Fibroblast of mammary gland (primary cell): ENCODE results near the gene ARHGAP18.
A peak's percentile ranks its signal among the peaks of the same experiment; 100 is the strongest.
"Not testable (repeated sequence)": the region's sequence is repeated elsewhere in the genome, so short reads cannot be mapped to it uniquely, and the experiment has no call there.

Source experiments
- DNase-seq: peaks from one replicate; pipeline ENCODE4 v3.0.0-alpha.2; 2010; ENCODE audit warnings: low read depth
- H3K4me3 ChIP-seq: 2 replicates; pipeline ENCODE4 v1.5.1; 2011; ENCODE audit warnings: low read depth, mild to moderate bottlenecking, low read length, moderate library complexity; ENCODE audit not compliant: control insufficient read depth
- TF ChIP-seq, protein P1 (sequence below): conservative IDR thresholded peaks from 2 replicates; pipeline ENCODE4 v1.5.1; 2011; ENCODE audit warnings: low read depth, low read length, inconsistent platforms; ENCODE audit not compliant: control insufficient read depth, insufficient read depth

Gene ARHGAP18

DNA sequence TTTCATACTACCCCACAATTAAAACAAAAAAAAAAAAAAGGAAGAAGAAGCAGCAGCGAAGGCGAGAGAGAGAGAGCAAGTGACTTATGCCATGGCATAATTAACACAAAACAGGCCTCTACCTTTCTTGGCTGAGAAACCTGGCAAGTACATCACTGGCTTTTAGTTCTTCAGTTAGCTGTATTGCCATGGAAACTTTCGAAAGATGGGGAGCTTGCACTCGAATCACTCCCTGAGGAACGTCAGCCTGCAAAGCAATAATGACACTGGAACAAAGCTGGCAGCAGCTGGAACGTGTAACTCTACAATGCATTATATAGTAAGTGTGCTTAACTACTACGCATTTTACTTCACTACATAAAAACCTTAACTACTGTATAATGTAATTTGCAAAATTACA, 126.1 kb downstream of the ARHGAP18 start:
- TF ChIP-seq, protein P1, sequence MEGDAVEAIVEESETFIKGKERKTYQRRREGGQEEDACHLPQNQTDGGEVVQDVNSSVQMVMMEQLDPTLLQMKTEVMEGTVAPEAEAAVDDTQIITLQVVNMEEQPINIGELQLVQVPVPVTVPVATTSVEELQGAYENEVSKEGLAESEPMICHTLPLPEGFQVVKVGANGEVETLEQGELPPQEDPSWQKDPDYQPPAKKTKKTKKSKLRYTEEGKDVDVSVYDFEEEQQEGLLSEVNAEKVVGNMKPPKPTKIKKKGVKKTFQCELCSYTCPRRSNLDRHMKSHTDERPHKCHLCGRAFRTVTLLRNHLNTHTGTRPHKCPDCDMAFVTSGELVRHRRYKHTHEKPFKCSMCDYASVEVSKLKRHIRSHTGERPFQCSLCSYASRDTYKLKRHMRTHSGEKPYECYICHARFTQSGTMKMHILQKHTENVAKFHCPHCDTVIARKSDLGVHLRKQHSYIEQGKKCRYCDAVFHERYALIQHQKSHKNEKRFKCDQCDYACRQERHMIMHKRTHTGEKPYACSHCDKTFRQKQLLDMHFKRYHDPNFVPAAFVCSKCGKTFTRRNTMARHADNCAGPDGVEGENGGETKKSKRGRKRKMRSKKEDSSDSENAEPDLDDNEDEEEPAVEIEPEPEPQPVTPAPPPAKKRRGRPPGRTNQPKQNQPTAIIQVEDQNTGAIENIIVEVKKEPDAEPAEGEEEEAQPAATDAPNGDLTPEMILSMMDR = no peak
- DNase-seq = no peak
- H3K4me3 ChIP-seq = no peak overlapping the region

GRCh38 chr6:129578315-129578714, 131.7 kb downstream of the ARHGAP18 start:
- DNase-seq = no peak
- no peak overlapping the region for H3K4me3 ChIP-seq
- TF ChIP-seq, protein P1 = no peak

DNA sequence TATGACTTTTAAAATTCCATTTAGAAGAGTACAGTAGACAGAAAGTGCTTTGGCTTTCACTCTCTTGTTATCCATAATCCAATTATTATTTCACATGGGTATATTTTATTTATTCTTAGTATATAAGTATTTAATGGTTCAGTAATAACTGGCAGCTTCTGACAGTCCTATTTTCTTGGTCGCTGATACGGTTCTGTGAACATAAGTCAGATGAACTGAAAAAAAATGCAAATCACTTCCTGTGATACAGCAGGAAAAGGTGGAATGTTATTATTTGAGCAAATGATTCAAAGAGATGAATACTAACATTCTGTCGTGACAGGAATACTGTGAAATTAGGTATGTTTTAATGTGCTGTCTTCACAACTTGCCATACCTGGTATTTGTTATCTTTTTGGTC, 132.3 kb downstream of the ARHGAP18 start:
- no peak overlapping the region for H3K4me3 ChIP-seq
- TF ChIP-seq, protein P1 = no peak
- no peak for DNase-seq

DNA sequence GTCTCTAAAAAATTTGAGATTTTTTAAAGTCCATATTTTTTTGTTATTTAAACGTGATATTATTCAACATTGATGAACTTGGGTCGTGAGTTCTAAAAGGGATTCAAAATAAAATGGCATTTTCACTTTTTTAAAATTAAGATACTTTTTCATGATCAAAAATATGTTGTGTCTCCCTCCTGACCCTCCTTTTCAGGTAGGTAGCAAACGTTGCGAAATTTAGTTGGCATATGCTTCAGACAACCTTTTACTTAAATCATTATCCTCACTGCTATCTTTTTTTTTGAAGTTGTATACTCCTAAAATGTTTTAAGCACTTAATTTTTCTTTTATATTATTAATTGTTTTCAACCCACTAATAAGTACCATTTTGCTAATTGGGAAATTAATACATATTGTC, 133.5 kb downstream of the ARHGAP18 start:
- no peak overlapping the region for H3K4me3 ChIP-seq
- DNase-seq = no peak
- TF ChIP-seq, protein P1 = no peak

GRCh38 chr6:129575378-129576118, 134.4 kb downstream of the ARHGAP18 start:
- no peak overlapping the region for H3K4me3 ChIP-seq
- TF ChIP-seq, protein P1 = peak; percentile 73
- peak; percentile 74 for DNase-seq

DNA sequence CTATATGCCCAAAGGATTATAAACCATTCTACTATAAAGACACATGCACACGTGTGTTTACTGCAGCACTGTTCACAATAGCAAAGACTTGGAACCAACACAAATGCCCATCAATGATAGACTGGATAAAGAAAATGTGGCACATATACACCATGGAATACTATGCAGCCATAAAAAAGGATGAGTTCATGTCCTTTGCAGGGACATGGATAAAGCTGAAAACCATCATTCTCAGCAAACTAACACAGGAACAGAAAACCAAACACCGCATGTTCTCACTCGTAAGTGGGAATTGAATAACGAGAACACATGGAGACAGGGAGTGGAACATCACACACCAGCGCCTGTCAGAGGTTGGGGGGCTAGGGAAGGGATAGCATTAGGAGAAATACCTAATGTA, 135.4 kb downstream of the ARHGAP18 start:
- not testable (repeated sequence) for H3K4me3 ChIP-seq, DNase-seq

DNA sequence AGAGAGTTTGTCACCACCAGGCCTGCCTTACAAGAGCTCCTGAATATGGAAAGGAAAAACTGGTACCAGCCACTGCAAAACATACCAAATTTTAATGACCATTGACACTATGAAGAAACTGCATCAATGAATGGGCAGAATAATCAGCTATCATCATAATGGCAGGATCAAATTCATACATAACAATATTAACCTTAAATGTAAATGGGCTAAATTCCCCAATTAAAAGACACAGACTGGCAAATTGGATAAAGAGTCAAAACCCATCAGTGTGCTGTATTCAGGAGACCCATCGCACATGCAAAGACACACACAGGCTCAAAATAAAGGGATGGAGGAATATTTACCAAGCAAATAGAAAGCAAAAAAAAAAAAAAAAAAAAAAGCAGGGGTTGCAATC, 139.0 kb downstream of the ARHGAP18 start:
- not testable (repeated sequence) for DNase-seq, H3K4me3 ChIP-seq

DNA sequence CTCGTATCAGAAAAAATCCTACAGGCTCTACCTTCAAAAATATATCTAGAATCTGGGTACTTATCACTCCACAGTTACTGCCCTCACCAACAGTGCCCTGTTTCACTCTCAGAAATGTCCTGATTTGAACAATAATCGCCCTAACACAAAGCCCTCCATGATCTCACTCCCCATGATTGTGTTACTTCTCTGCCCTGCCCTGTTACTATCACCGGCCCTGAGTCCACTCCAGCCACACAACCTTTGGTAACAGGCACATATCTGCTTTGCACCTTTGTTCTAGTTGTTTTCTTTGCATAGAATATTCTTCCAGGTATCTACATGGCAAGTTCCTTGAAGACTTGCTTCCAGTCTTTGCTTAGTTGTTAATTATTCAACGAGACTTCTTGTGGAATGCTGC, 142.0 kb downstream of the ARHGAP18 start:
- TF ChIP-seq, protein P1 = no peak
- no peak overlapping the region for H3K4me3 ChIP-seq

More for the DNA sequence above, 142.0 kb downstream of the ARHGAP18 start:
- DNase-seq = no peak
